Spleen (tissue), 7 donors: ENCODE results near the gene ANKRD61.

Experiments used
- CTCF ChIP-seq, 11 experiments: fragments of 200-600 bp in 7 of 11; fragments of 450-650 bp in 4 of 11; sonication (generic) in 4 of 11; IDR thresholded peaks in 8 of 11; conservative IDR thresholded peaks in 3 of 11; 1 replicate in 7 of 11; 2 replicates in 4 of 11; pipeline versions ENCODE4 v1.4.0 to v1.8.0; 2016 to 2021; ENCODE audit warnings: antibody characterized with exemption in 11 of 11, inconsistent platforms in 4 of 11, mild to moderate bottlenecking in 1 of 11
- POLR2A ChIP-seq, 3 donors: fragments of 450-650 bp; IDR thresholded peaks; one replicate each; pipeline ENCODE4 v1.5.1; 2017; ENCODE audit warnings: antibody characterized with exemption in 3 of 3, mild to moderate bottlenecking in 1 of 3
- POLR2AphosphoS5 ChIP-seq, 3 donors: sonication (generic); formaldehyde crosslinking; IDR thresholded peaks; one replicate each; pipeline ENCODE4 v1.5.1; 2017; ENCODE audit warnings: antibody characterized with exemption in 3 of 3
- donor health status: DM: no; HTN: no; CAD: no; lungs with moderate emphysema.
- donor health status: DM: no; HTN: no; CAD: no.
- donor health status: DM: no; HTN: no; CAD: no.

- no peak for TF ChIP-seq POLR2AphosphoS5 (IDR thresholded peaks at IDR 0.05)
- no peak for TF ChIP-seq CTCF (IDR thresholded peaks at IDR 0.05 in 8 of 11, conservative IDR thresholded peaks at IDR 0.05 in 3 of 11)
- TF ChIP-seq POLR2A (IDR thresholded peaks at IDR 0.05), result no peak
Observed at GRCh38 chr7:6012355-6013104, 18.6 kb upstream of the ANKRD61 start.
